GM19099 (cell line): ENCODE data around the gene MEG3.

Experiments used
- POLR2A ChIP-seq: IDR thresholded peaks from 3 replicates; pipeline ENCODE4 v1.6.1; 2011; ENCODE audit warnings: low read depth; ENCODE audit not compliant: insufficient read length; ENCODE audit errors: extremely low read depth

Gene MEG3

DNA sequence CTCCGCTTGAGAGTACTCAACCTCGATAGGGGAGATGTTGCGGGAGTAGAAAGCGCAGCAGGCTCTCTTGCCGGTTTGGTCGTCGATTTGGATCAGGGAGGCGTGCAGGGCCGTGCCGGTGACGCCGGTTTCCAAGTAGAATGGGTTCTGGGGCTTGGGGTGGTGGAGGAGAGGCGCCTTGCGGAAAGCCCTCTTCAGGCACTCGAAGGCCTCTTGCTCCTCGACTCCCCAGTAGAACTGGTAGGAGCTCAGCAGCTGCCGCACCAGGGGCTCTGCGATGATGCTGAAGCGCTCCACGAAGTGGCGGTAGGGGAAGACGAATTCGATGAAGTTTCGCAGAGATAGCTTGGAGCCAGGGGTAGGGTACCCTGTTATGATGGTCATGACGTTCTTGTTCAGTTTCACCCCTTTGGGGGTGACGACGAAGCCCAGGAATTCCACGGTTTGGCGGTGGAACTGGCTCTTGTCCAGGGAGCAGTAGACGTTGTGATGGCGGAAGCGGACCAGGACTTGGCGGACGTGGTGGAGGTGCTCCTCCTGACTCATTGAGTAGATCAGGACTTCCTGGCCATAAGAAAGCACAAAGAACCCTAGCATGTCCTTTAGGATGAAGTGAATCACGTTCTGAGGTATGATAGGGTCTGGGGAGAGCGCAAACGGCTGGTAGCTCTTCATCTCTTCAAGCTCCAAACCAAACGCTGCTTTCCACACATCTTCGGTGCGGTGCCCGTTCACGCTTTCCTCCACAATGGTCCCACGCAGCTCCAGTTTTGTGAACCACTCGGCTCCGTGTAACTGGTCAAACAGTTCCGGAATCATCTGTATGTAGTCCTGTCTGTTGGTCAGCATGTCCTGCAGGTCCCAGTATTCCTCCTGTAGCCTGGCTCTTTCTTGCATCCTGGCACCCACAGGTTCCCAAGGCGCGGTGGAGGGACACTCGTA lies 56.4 kb downstream of the MEG3 start:
- TF ChIP-seq POLR2A: no peak

DNA sequence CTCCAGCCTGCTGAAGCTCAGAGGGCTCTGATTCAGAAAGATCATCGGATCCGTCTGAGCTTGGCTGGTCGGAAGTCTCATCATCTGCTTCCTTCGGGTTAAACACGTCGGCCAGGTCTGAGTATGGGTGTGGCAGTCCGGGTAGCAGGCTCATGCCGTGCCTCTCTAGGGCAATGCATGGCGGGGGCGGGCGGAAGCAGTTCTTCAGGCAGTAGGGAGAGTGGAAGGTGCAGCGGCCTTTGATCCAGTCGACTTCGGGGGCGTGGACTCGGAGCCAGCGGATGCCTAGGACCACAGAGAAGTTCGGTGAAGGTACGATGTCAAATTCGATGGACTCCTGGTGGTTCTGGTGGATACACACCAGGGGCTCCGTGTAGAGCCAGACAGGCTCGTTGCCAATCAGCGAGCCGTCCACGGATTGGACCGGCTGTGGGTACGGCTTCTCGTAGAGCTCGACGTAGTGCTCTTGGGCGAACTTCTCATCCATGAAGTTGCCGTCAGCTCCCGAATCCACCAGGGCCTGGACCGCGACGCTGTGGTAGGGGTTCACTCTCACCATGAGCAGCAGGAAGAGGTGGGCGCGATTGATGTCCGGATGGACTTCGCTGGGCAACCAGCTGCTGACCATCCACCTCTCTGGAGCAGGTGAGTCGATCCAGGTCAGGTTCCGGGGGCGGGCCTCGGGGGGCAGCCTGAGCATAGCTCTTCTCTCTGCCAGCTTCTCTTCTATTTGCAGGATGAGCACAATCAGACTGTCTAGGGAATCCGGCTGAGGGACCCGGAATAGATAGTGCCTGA lies 57.3 kb downstream of the MEG3 start:
- TF ChIP-seq POLR2A: no peak

DNA sequence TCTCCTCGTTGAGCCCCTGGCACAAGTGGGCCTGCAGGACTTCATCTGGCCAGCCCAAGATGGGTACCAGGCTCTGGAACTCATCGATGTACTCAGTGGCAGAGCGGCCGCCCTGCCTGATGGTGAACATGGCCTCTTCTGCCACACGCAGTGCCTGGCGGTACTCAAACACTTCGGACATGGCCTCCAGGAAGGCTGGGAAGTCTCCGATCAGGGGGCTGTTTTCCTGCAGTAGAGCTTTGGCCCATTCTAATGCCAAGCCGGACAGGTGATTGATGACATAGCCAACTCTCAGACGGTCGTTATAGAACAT lies 57.8 kb downstream of the MEG3 start:
- no peak for TF ChIP-seq POLR2A

DNA sequence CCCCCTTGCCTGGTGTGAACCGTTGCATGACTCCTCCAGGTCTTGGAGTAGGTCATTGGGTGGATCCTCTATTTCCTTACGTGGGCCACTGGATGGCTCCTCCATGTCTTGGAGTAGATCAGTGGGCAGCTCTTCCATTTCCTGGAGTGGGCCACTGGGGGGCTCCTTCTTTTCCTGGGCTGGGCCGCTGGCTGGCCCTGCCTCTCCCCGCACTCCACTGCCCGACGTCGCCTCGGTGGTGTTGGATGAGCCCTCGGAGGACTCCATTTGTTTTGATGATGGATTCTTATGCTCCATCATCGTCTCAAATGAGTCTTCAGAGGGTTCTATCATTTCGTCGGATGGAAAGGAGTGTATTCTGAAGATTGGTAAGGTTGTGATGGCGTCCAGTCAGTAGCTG lies 58.5 kb downstream of the MEG3 start:
- no peak for TF ChIP-seq POLR2A

DNA sequence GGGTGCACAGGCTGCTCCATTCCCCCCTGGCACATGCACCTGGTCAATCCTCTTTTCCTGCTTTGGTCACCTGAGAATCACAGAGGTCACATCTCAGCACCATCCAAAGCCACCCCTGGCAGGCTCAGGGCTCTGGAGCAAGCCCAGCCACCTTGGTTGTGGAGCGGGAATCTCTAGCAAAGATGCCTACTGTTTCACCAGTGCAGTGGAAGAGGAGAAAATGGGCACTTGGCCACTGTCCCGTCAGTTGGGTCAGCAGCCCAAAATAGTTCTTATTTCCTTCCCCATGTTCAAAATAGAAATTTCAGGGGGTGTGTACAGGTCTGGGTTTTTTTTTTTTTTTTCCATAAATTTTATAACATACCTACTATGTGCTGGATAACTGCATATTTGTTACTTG lies 59.3 kb downstream of the MEG3 start:
- TF ChIP-seq POLR2A: no peak

DNA sequence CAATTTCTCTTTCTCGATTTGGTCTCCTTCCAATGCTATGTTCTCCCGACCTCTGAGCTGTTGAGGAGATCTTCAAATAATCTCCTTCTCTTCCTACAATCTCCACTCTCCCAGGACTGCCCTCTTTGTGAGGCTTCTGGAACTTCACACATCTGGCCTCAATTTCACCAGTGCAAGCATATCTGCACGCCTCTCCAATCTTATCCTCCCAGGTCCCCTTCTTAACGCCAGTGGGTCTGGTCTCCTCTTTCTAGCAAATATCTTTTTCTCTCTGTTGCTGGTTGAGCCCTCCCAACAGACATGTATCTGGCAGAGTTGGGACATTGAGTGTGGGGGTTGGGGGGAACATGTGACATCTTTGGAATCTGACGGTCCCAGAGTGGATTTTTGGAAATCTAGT lies 59.7 kb downstream of the MEG3 start:
- TF ChIP-seq POLR2A: no peak

DNA sequence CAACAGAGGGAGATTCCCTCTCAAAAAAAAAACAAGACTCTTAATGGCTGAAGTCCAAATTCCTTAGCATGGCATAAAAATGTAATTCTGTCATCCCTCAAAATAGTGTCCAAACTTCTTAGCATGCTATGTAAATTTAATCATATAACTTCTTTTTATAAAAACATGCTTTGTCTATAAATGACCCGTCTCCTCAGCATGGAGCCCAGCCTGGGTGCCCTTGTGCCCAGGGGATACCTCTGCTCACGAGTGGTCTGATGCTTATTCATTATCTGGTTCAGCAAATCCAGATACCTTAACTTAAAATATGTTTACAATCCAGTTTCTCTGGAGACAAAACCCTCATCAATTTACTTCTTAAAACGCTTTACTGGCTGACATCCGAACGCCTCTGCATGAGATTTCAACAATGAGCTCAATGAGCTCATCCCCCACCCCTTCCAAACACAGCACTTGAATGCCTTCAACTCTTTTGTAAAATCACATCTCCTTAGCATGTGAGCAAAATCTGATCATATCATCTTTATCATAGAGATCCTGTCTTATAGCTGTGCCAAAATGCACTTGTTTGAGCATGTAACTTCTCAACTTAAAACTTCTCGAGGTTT lies 61.9 kb downstream of the MEG3 start:
- no peak for TF ChIP-seq POLR2A

DNA sequence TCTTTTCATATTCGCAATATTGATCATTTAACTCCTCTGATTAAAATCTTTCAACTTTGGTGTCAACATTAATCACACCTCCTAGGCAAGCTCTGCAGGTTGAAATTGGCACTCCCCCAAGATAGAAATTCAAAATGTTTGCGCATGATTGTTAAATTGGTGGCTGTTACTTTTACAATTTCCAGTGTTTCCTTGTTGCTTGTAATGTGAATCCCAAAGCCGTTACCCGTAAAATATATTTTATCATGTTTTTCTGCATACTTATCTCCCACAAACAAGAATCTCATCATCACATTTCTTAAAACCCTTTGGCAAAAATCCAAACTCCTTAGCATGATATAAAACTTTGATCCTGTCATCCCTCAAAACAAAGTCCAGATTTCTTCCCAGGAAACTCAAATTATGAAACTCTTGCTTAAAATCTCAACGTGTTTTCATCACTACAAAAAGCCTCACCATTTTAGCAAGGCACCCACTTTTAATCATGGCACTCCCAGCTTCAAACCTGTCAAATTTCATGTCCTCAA lies 62.9 kb downstream of the MEG3 start:
- no peak for TF ChIP-seq POLR2A

DNA sequence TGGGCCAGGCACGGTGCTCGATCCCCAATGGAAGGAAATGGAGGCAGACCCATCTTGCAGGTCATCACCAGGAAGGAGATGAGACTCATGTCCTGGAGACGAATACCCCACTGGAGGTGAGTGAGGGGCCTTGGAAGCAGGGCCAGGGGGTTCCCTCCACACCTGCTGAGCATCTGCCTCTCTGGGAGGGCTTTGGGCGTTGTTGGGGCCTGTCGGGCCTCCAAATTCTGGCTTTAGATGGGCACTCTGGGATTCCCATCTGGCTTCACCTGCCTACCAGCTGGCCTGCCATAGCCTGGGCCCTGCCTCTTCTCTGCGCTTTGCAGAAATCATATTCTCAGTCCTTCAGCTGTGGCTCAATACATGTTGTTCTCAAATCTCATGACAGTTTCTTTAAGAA lies 63.7 kb downstream of the MEG3 start:
- no peak for TF ChIP-seq POLR2A

DNA sequence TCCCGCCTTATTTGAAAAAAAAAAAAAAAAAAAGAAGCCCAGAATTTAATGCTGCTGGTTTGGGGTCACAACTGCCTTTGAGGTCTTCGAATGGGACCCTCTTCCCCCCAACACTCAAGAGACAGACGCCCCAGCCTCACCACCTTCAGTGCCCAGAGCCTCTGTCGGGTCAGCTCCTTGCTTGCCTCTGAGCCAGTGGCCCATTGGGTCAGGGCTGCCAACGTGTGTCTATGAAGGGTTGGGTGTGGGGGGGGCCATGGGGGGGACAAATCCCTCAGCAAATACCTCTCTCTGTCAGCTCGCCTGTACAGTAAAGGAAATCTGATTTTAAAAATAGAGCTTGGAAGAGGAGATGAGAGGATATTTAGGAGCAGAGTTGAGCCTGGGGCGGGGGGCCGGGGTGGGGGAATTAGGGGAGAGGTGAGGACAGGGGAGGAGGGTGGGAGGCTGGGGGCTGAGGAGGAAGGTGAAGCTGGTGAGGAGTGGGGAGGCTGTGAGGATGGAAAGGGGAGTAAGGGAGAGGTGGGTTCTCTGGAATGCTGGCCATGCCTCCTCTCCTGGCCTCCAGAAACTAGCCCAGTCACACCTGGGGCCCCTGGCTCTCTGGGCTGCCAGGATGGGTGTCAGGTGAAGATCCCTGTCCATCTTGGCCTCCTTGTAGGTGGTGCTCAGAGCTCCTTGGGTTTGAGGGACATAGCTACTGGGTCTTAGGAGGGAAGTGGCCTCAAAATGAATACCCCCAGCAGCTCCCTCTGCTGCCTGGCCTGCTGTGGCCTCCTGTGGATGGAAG lies 64.3 kb downstream of the MEG3 start:
- no peak for TF ChIP-seq POLR2A

DNA sequence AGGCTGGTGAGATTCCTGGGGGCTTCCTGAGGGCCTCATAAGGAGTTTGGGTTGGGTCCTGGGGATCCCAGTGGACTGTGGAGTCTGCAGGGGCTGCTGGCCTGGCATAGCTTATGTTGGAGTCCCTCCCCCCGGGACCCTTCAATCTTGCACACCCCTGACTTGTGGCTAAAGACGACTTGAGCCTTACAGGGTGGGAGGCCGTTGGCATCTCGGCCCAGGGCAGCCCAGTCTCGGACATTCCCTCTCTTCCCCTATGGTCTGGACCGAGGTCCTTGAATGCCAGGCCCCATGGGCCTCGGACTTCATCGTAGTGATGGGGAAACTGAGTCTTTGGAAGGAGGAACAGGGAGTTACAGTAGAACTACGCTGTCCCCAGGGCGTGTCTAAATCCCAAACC lies 65.1 kb downstream of the MEG3 start:
- no peak for TF ChIP-seq POLR2A

DNA sequence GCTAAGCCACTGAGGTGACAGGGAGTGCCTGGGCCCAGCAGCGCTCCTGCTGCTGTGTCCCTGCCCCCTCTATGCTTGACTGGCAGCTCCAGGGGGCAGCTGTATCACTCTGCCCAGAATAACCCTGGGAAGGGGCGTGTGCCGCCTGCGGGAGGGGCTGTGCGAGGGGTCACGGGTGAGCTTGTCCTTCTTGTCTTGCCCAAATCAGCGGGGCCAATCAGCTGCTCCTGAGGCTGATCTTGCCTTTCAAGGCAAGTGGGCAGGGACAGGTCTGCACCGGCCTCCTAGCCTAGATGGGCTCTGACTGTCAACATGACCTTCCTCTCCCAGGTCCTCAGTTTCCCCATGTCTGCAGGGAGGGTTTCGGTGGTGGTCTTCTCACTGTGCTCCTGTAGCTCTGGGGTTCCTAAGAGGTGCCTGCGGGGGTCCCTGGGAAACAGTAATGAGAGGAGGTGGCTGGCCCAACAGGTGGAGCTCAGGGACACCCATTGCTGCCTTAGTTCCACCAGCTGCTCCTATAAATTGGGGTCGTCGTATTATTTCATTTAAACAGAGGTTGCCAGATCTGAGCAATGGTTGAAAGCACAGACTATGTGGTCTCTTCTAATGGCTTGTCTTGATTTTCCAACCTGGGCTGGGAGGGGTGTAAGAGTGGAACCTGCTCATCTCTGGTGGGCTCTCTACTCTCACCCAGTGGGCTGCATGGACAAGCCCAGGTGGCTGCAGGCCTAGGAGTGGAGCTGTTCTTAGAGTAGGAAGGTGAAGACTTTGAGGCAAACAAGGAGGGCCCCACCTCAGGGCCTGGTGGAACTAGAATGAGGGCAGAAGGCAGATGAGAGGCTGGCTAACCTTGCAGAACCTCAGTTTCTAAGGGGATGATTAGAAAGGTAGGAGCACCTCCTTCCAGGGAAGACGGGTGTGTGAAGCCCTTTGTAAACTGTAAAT lies 65.9 kb downstream of the MEG3 start:
- no peak for TF ChIP-seq POLR2A

DNA sequence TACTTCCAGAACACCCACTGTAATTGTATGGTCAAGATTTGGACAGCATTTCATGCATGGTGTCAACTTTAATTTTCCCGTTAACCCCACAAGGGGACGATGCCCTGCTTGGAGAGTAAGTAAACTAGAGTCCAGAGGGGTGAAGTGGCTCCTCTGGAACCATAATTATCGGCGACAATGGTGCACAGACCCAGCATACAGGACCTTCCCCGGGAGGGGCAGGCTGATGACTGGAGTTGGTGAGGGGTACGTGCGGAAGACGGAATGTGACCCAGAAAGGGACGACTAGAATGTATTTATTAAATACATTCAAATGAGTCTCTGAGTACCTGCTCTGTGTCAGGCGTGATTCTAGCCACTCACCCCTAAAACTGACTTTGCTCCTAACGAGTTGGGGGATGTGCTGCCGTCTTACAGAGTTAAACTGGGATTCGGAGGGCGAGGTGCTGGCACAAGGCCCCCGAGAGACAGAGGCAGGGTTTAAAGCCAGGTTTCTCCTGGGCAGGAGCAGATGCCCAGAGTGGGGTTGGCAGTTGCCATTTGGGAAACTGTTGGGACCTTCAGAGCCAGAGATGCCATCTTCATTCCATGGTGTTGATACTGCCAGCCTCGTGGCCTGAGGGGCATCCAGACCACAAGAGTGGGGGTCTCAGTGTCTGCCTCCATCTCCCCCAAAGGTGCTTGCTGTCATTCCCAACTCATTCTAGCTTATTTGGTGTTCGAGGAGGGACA lies 66.7 kb downstream of the MEG3 start:
- no peak for TF ChIP-seq POLR2A

DNA sequence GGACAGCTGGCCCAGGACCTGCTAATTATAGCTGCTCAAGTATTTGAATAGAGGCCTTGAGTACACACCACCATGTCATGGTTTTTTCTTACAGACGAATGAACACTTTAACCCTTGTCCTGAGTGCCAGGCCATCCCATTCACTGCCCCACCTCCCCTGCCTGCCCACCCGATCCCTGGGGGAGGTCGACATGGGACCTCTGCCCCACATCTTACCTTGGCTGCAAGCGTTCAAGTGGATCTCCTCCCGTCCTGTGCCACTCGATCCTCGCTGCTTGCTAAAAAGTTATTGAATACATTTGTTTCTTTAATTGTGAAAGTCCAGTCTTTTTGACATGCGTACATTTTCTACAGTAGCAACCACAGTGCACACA lies 67.3 kb downstream of the MEG3 start:
- no peak for TF ChIP-seq POLR2A

DNA sequence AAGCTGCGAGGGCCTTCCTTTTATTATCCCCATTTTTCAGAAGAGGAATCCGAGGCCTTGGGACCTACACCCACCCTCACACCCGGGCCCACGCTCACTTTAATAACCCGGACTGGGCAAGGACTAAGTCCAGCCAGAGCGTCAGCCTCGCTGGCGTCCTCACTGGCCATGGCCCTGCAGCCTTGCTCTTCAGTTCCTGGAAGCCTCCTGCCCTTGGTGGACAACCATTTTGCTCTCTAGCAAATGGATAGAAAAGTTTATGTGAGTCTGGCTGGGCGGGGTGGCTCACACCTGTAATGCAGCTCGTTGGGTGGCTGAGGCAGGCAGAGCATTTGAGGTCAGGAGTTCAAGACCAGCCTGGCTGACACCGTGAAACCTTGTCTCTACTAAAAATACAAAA lies 67.8 kb downstream of the MEG3 start:
- TF ChIP-seq POLR2A: no peak
